ENCODE data around the gene C21orf91.
"Not testable (repeated sequence)": the region's sequence is repeated elsewhere in the genome, so short reads cannot be mapped to it uniquely, and the experiment has no call there.

The C21orf91 gene

DNA sequence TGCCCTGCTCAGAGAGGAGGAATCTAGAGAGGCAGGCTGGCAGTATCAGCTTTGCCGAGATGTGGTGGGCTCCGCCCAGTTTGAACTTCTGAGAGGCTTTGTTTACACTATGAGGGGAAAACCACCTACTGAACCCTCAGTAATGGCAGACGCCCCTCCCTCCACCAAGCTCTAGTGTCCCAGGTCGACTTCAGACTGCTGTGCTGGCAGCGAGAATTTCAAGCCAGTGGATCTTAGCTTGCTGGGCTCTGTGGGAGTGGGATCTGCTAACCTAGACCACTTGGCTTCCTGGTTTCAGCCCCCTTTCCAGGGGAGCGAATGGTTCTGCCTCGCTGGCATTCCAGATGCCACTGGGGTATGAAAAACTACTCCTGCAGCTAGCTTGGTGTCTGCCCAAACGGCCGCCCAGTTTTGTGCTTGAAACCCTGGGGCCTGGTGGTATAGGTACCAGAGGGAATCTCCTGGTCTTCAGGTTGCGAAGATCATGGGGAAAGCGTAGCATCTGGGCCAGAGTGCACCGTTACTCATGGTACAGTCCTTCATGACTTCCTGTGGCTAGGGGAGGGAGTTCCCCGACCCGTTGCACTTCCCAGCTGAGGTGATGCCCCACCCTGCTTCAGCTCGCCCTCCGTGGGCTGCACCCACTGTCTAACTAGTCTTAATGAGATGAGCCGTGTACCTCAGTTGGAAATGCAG lies 43.6 kb downstream of the C21orf91 start:
- no peak for DNase-seq (ENCODE audit: low read depth)
- TF ChIP-seq, protein P1, sequence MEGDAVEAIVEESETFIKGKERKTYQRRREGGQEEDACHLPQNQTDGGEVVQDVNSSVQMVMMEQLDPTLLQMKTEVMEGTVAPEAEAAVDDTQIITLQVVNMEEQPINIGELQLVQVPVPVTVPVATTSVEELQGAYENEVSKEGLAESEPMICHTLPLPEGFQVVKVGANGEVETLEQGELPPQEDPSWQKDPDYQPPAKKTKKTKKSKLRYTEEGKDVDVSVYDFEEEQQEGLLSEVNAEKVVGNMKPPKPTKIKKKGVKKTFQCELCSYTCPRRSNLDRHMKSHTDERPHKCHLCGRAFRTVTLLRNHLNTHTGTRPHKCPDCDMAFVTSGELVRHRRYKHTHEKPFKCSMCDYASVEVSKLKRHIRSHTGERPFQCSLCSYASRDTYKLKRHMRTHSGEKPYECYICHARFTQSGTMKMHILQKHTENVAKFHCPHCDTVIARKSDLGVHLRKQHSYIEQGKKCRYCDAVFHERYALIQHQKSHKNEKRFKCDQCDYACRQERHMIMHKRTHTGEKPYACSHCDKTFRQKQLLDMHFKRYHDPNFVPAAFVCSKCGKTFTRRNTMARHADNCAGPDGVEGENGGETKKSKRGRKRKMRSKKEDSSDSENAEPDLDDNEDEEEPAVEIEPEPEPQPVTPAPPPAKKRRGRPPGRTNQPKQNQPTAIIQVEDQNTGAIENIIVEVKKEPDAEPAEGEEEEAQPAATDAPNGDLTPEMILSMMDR (IDR thresholded peaks at IDR 0.05; ENCODE audit: control insufficient read depth, insufficient read depth, low read depth, low read length, missing control alignments): no peak
- H3K4me3 ChIP-seq (ENCODE audit: control insufficient read depth, low read depth, low read length): no peak overlapping the region

DNA sequence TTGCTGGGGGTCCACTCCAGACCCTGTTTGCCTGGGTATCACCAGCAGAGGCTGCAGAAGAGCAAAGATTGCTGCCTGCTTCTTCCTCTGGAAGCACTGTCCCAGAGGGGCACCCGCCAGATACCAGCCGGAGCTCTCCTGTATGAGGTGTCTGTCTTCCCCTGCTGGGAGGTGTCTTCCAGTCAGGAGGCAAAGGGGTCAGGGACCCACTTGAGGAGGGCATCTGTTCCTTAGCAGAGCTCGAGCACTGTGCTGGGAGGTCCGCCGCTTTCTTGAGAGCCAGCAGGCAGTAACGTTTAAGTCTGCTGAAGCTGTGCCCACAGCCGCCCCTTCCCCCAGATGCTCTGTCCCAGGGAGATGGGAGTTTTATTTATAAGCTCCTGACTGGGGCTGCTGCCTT lies 44.1 kb downstream of the C21orf91 start:
- not testable (repeated sequence) for DNase-seq (ENCODE audit: low read depth); H3K4me3 ChIP-seq (ENCODE audit: control insufficient read depth, low read depth, low read length)

DNA sequence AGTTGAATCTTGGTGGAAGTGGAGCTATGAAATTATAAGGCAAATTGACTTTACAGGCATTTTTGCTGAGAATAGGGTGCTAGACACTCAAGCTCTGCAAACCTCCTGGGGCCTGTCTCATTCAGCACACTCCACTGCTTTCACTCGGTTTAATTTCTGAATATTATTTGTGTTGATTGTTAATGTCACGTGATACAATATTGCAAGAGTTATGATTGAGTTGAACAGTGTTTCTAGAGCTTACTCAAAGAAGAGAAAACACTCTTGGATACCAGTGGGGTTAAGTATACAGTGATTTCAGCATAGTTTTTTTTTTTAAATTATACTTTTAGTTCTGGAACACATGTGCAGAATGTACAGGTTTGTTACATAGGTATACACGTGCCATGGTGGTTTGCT lies 49.7 kb downstream of the C21orf91 start:
- TF ChIP-seq, protein P1 (IDR thresholded peaks at IDR 0.05; ENCODE audit: control insufficient read depth, insufficient read depth, low read depth, low read length, missing control alignments): no peak
- H3K4me3 ChIP-seq (ENCODE audit: control insufficient read depth, low read depth, low read length): no peak overlapping the region
- DNase-seq (ENCODE audit: low read depth): no peak

DNA sequence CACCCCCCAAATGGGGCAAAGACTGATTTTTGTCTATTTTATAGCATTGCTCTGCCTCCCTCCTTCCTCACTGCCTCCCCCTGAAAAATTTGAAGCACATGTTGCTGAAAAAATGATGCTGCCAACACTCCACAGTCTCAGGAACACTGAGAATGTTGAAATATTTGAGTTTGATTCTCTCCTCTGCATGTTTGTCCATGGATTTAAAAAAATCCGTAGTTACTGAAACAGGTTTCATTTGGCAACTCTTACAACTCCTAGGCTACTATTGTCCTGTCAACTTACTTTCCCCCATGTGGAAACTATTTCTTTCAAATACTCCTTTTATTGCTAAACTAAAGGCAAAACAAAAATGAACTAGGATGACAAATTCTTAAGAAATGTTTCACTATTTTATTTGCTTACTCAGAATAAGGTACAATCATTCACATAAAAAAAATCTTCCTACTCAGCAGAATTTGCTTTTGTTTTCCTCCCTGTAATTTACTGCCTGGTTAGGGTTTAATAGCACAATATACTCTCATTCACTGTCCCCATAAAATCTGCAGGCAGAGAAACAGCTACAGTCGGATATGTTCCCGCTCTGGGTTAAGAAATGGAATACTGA lies 50.2 kb downstream of the C21orf91 start:
- TF ChIP-seq, protein P1 (IDR thresholded peaks at IDR 0.05; ENCODE audit: control insufficient read depth, insufficient read depth, low read depth, low read length, missing control alignments): no peak
- H3K4me3 ChIP-seq (ENCODE audit: control insufficient read depth, low read depth, low read length): no peak overlapping the region
- peak; percentile 3 for DNase-seq (ENCODE audit: low read depth)

DNA sequence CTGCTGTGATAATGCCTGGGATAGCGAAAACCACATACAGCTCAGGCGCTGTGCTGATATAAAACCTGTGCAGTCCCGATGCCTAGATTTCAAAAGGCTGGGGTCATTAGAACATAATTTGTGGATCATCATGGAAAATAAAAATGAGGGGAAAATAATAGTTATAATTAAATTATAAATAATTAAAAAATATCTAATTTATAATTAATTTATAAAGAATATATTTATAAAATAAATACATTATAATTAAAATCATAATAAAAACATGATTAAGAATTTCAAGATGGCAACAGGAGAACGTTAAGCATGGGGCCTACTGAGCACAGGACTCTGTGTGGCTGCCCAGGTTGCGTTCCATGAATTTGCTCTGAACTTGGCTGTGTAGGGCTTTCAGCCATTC lies 53.9 kb downstream of the C21orf91 start:
- TF ChIP-seq, protein P1 (IDR thresholded peaks at IDR 0.05; ENCODE audit: control insufficient read depth, insufficient read depth, low read depth, low read length, missing control alignments): no peak
- DNase-seq (ENCODE audit: low read depth): no peak
- no peak overlapping the region for H3K4me3 ChIP-seq (ENCODE audit: control insufficient read depth, low read depth, low read length)

DNA sequence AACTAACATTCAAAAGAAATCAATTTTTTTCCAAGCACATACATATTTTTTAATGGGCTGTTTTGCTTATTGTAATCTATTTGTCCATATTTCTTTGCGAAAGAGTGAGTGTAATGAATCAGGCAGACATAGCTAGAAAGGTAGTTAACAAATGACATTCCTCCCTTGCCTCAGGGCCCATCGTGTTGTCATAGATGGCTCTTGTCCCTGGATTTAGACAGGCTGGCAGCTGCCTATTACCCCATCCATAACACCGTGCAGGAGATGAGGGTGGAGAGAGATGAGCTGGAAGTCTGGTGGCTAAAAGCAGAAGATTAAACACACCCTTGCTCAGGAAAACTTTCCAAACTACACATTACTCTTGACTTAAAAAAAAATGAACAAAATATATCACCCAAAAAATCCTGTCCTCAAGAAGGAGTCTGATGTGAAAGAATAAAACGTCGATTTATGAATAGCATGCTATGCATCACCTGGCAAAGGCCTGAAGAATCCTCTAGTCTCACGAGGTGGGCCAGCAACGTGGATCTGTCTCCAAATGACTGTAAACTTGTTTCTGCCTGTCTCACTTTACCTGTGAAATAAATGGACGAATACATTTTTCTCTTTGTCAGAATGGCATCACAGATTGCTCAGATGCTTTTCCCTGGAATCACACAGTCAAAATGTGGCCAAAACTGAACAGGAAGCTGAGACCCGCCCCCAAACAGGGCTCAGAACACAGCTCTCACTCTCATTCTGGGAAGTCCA lies 55.7 kb downstream of the C21orf91 start:
- TF ChIP-seq, protein P1 (IDR thresholded peaks at IDR 0.05; ENCODE audit: control insufficient read depth, insufficient read depth, low read depth, low read length, missing control alignments): no peak
- no peak overlapping the region for H3K4me3 ChIP-seq (ENCODE audit: control insufficient read depth, low read depth, low read length)
- no peak for DNase-seq (ENCODE audit: low read depth)
